Liver (tissue), 9 donors: ENCODE results near the gene SNAP47. TPM values are rescaled to one million over a fixed set of nuclear protein-coding genes. Genes with fewer than 3 reads are reported as not detected.

ENCODE experiments used
- DNase-seq: peaks from one replicate; pipeline ENCODE4 v3.0.0-alpha.2; 2017; ENCODE audit warnings: low spot score
- H3K27ac ChIP-seq, 2 donors: one replicate each; pipeline ENCODE4 v1.7.0; 2013; ENCODE audit warnings: inconsistent platforms in 2 of 2, low read length in 2 of 2, control low read depth in 1 of 2, low read depth in 1 of 2, mild to moderate bottlenecking in 1 of 2
- H3K27me3 ChIP-seq, 4 donors: one replicate each; pipeline versions ENCODE4 v1.6.1 to v1.7.0; 2013; ENCODE audit warnings: low read length in 3 of 4, inconsistent platforms in 1 of 4, mild to moderate bottlenecking in 1 of 4, moderate library complexity in 1 of 4; ENCODE audit not compliant: control insufficient read depth in 4 of 4, insufficient read depth in 4 of 4
- H3K36me3 ChIP-seq, 4 donors: one replicate each; pipeline versions ENCODE4 v1.6.1 to v1.7.0; 2013; ENCODE audit warnings: low read length in 3 of 4, mild to moderate bottlenecking in 3 of 4, low read depth in 1 of 4, moderate library complexity in 1 of 4; ENCODE audit not compliant: control insufficient read depth in 4 of 4, insufficient read depth in 3 of 4
- H3K4me1 ChIP-seq, 4 donors: one replicate each; pipeline versions ENCODE4 v1.6.1 to v1.7.0; 2013; ENCODE audit warnings: low read length in 3 of 4, mild to moderate bottlenecking in 3 of 4, moderate library complexity in 1 of 4; ENCODE audit not compliant: control insufficient read depth in 4 of 4, insufficient read depth in 4 of 4
- H3K4me3 ChIP-seq, 3 donors: one replicate each; pipeline versions ENCODE4 v1.6.1 to v1.7.0; 2013; ENCODE audit warnings: low read length in 3 of 3, control low read depth in 1 of 3, low read depth in 1 of 3, mild to moderate bottlenecking in 1 of 3
- H3K9ac ChIP-seq, 2 donors: one replicate each; pipeline ENCODE4 v1.7.0; 2013; ENCODE audit warnings: low read length in 2 of 2, mild to moderate bottlenecking in 2 of 2, moderate library complexity in 2 of 2, control low read depth in 1 of 2, low read depth in 1 of 2
- H3K9me3 ChIP-seq, 4 donors: one replicate each; pipeline versions ENCODE4 v1.6.1 to v1.7.0; 2013; ENCODE audit warnings: low read length in 3 of 4; ENCODE audit not compliant: control insufficient read depth in 4 of 4
- CTCF ChIP-seq: fragments of 150-350 bp; IDR thresholded peaks from 2 replicates; pipeline ENCODE4 v1.5.1; 2017; ENCODE audit warnings: improper control_type of control experiment, low read depth, low read length; ENCODE audit not compliant: missing input control
- EGR1 ChIP-seq, 2 donors: IDR thresholded peaks; 2 replicates each; pipeline ENCODE4 v1.6.1; 2016 to 2018; ENCODE audit warnings: antibody characterized with exemption in 2 of 2, low read depth in 2 of 2
- FOXA1 ChIP-seq: IDR thresholded peaks from 2 replicates; pipeline ENCODE4 v1.6.1; 2016; ENCODE audit warnings: antibody characterized with exemption
- FOXA2 ChIP-seq: IDR thresholded peaks from 2 replicates; pipeline ENCODE4 v1.6.1; 2016; ENCODE audit warnings: antibody characterized with exemption
- GABPA ChIP-seq, 2 donors: IDR thresholded peaks in 1 of 2; conservative IDR thresholded peaks in 1 of 2; 2 replicates each; pipeline ENCODE4 v1.6.1; 2016; ENCODE audit warnings: antibody characterized with exemption in 2 of 2, mild to moderate bottlenecking in 1 of 2, moderate library complexity in 1 of 2
- HNF4A ChIP-seq, 2 donors: conservative IDR thresholded peaks; 2 replicates each; pipeline ENCODE4 v1.6.1; 2016; ENCODE audit warnings: antibody characterized with exemption in 2 of 2, mild to moderate bottlenecking in 2 of 2
- HNF4G ChIP-seq: IDR thresholded peaks from 2 replicates; pipeline ENCODE4 v1.6.1; 2016; ENCODE audit warnings: antibody characterized with exemption
- JUND ChIP-seq, 2 donors: IDR thresholded peaks; 2 replicates each; pipeline ENCODE4 v1.6.1; 2016; ENCODE audit warnings: antibody characterized with exemption in 2 of 2
- NR2F2 ChIP-seq: IDR thresholded peaks from 2 replicates; pipeline ENCODE4 v1.6.1; 2016; ENCODE audit warnings: antibody characterized with exemption
- RAD21 ChIP-seq, 2 donors: IDR thresholded peaks; 2 replicates each; pipeline ENCODE4 v1.6.1; 2016; ENCODE audit warnings: antibody characterized with exemption in 2 of 2, mild to moderate bottlenecking in 2 of 2
- REST ChIP-seq: IDR thresholded peaks from 2 replicates; pipeline ENCODE4 v1.6.1; 2016; ENCODE audit warnings: antibody characterized with exemption, mild to moderate bottlenecking
- RXRA ChIP-seq, 2 donors: IDR thresholded peaks; 2 replicates each; pipeline ENCODE4 v1.6.1; 2017 to 2018; ENCODE audit warnings: antibody characterized with exemption in 2 of 2, mild to moderate bottlenecking in 1 of 2
- SP1 ChIP-seq: IDR thresholded peaks from 2 replicates; pipeline ENCODE4 v1.6.1; 2018; ENCODE audit warnings: antibody characterized with exemption, mild to moderate bottlenecking
- TAF1 ChIP-seq: conservative IDR thresholded peaks from 2 replicates; pipeline ENCODE4 v1.6.1; 2016; ENCODE audit warnings: antibody characterized with exemption, mild to moderate bottlenecking
- YY1 ChIP-seq: IDR thresholded peaks from 2 replicates; pipeline ENCODE4 v1.6.1; 2016; ENCODE audit warnings: antibody characterized with exemption, mild to moderate bottlenecking
- ZBTB33 ChIP-seq: IDR thresholded peaks from 2 replicates; pipeline ENCODE4 v1.6.1; 2016; ENCODE audit warnings: antibody characterized with exemption
- WGBS: extraction: QIAGEN DNeasy Blood & Tissue Kit; methylation state at CpG from one replicate; pipeline ENCODE4 v1.1.7; 2013; 5-methylcytosine and 5-hydroxymethylcytosine counted together
- polyA plus RNA-seq, 2 donors: library from polyadenylated mRNA; stranded (reverse) in 1 of 2; unstranded in 1 of 2; fragments of 200-250 nt in 1 of 2; fragments of >200 nt in 1 of 2; fragmentation: Nextera tagmentation in 1 of 2; extraction: Ambion mirVana in 1 of 2; gene quantifications; one replicate each; pipeline versions ENCODE4 v1.2.1 to v1.2.3, GENCODE V29; 2013 to 2015
- total RNA-seq, 2 donors: library from RNA; depleted of rRNA; stranded (reverse); fragments of >200 nt; gene quantifications; one replicate each; pipeline ENCODE4 v1.2.3, GENCODE V29; 2014
- TF ChIP-seq, protein P1 (sequence below): IDR thresholded peaks from 2 replicates; pipeline ENCODE4 v1.6.1; 2016; ENCODE audit warnings: antibody characterized with exemption
- TF ChIP-seq, protein P2 (sequence below): IDR thresholded peaks from 2 replicates; pipeline ENCODE4 v1.6.1; 2016; ENCODE audit warnings: antibody characterized with exemption
- donor health status: healthy.
- donor health status: healthy.
- donor health status: healthy.
- donor health status: healthy.
- donor health status: healthy.

SNAP47 gene
- total and polyA plus RNA-seq, 4 donors, result 15.3 to 23.3 (median 16.3) TPM

GRCh38 chr1:227732586-227733308 lies 2.5 kb upstream of the SNAP47 start:
- Histone ChIP-seq H3K27me3 (no peaks in the 10 kb centered on the region), H3K9ac (no peak overlapping the region), H3K36me3 (peaks cover 0 to 17% (median 4%) of the 10 kb centered on the region in 4 donors), H3K9me3 (no peaks in the 10 kb centered on the region), H3K27ac (peak overlapping the region in 1 of 2 donors; percentile 72), H3K4me3 (no peak overlapping the region), H3K4me1 (peaks cover 24 to 73% (median 61%) of the 10 kb centered on the region in 4 donors)
- 94% methylated on average over 18 of the region's 18 CpGs for WGBS
- DNase-seq, result no peak
- TF ChIP-seq FOXA2 (no peak), ZBTB33 (no peak), HNF4A (conservative IDR thresholded peaks at IDR 0.05) (no peak), SP1 (no peak), CTCF (no peak), NR2F2 (no peak), EGR1 (IDR thresholded peaks at IDR 0.05; ENCODE audit: low read depth in 2 of 2) (no peak), RXRA (IDR thresholded peaks at IDR 0.05) (no peak), GABPA (IDR thresholded peaks at IDR 0.05 in 1 of 2, conservative IDR thresholded peaks at IDR 0.05 in 1 of 2) (no peak), FOXA1 (no peak), REST (no peak), TAF1 (no peak), JUND (IDR thresholded peaks at IDR 0.05) (no peak), HNF4G (no peak), RAD21 (IDR thresholded peaks at IDR 0.05) (no peak), YY1 (no peak)
- TF ChIP-seq, protein P1, sequence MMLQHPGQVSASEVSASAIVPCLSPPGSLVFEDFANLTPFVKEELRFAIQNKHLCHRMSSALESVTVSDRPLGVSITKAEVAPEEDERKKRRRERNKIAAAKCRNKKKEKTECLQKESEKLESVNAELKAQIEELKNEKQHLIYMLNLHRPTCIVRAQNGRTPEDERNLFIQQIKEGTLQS, result no peak
- TF ChIP-seq, protein P2, sequence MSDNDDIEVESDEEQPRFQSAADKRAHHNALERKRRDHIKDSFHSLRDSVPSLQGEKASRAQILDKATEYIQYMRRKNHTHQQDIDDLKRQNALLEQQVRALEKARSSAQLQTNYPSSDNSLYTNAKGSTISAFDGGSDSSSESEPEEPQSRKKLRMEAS, result no peak
